ENCODE data around the gene GMDS. TPM values are rescaled to one million over a fixed set of nuclear protein-coding genes. Genes with fewer than 3 reads are reported as not detected.

Gene GMDS
- 10 to 100 TPM; 38.4 to 41.3 TPM for total RNA-seq

DNA sequence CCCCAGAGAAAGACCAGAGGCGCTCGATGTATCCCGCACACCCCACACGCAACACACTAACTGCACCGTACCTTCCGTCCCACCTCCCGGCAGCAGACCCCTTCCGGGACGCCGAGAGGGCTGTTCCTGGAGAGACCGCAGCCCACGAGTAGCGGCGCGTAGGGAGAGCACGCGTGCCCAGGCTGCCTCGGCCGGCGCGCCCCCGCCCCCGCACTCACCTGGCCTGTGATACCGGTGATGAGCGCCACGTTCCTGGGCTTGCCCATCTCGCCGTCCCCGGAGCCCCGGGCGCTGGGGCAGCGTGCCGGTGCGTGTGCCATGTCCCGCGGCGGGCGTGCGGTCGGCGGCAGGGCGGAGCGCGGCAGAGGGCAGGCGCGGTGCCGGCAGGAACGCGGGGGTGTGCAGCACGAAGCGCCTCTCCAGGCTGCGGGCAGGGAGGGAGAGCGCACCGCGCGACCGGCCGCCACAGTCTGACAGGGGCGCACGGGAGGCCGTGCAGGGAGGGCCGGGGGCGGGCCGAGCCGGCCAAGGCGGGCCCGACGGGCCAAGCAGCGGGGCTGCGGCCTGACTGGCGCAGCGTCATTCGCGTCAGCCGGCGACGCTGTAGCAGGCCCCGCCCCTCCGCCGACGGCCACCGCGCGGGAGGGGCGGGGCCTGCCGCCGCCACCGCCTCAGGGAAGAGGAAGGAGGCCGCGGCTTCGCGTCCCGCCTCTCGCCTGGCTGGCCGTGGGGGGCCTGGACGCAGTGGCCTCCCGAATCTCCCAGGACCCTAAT lies at the start of gene GMDS:
Gene GMDS, minus strand, starts transcription at position 503 of the 774 bp plus-strand sequence.
- Mint-ChIP-seq H3K27me3 (ENCODE audit: low read depth) (no peaks in the 10 kb centered on the region), H3K4me3 (peak within 1 kb of the TSS; percentile 88)
- CTCF ChIA-PET, result no interaction called here

DNA sequence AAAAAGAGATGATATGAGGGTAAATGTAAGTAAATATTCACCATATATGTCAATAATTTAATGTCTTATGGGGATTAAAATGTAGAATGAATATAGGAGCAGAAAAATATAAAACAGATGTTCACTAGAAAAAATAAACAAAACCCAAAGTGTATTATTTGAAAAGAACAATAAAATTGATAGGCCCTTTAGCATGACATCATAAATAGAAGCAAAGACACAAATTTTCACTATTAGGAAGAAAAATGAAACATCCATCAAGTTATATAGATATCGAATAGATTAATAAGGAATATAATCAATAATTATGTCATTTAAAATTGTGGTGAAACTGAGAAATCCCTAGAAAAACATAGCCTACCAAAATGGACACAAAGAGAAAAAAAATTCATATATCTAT lies 40.1 kb upstream of the GMDS start:
- H3K4me3 Mint-ChIP-seq, result no peak overlapping the region
- no peak for DNase-seq
- no peak overlapping the region for H3K27ac Mint-ChIP-seq
- H3K36me3 Mint-ChIP-seq (ENCODE audit: low read depth), result peaks cover 36% of the 10 kb centered on the region
- no peaks in the 10 kb centered on the region for H3K4me1 Mint-ChIP-seq (ENCODE audit: low read depth)
- intact Hi-C loops (cut with micrococcal nuclease), result no loop called here
- no peaks in the 10 kb centered on the region for H3K27me3 Mint-ChIP-seq (ENCODE audit: low read depth)
- H3K9me3 Mint-ChIP-seq, result peaks cover 47% of the 10 kb centered on the region
- CTCF ChIA-PET, result no interaction called here

More for the DNA sequence above, at the start of gene GMDS:
- Mint-ChIP-seq H3K27ac (peak within 1 kb of the TSS; percentile 94), H3K36me3 (ENCODE audit: low read depth) (peaks cover 10% of the 10 kb centered on the region), H3K9me3 (no peaks in the 10 kb centered on the region), H3K4me1 (ENCODE audit: low read depth) (peaks cover 62% of the 10 kb centered on the region)
- intact Hi-C loops (cut with micrococcal nuclease), result loop anchor here (2.0 to 10.0 kb wide), 4 partner anchors 118 to 520 kb away; partner anchors contain the start of gene WRNIP1
- DNase-seq, result peak; percentile 79

DNA sequence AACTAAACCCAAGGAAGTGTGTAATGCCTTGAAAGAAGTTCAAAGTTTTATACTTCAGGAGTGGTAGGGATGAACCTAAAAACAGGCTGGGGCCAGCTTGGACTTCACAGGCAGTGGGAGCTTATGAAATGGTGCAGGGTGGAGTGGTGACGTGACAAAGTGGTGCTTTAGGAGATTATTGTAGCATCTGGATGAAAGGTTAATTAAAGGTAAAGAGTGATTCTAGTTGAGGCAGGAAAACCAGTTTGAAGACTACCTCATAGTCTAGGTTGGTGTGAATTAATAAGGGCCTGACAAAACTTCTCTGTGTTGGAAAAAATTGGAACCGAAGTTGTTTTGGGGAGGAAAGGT lies 30.5 kb upstream of the GMDS start:
- CTCF ChIA-PET, result no interaction called here
- H3K9me3 Mint-ChIP-seq, result peaks cover 28% of the 10 kb centered on the region
- peaks cover 64% of the 10 kb centered on the region for H3K36me3 Mint-ChIP-seq (ENCODE audit: low read depth)
- H3K27ac Mint-ChIP-seq, result no peak overlapping the region
- H3K4me3 Mint-ChIP-seq, result no peak overlapping the region
- no peaks in the 10 kb centered on the region for H3K4me1 Mint-ChIP-seq (ENCODE audit: low read depth)
- no peak for DNase-seq
- intact Hi-C loops (cut with micrococcal nuclease), result no loop called here
- no peaks in the 10 kb centered on the region for H3K27me3 Mint-ChIP-seq (ENCODE audit: low read depth)

DNA sequence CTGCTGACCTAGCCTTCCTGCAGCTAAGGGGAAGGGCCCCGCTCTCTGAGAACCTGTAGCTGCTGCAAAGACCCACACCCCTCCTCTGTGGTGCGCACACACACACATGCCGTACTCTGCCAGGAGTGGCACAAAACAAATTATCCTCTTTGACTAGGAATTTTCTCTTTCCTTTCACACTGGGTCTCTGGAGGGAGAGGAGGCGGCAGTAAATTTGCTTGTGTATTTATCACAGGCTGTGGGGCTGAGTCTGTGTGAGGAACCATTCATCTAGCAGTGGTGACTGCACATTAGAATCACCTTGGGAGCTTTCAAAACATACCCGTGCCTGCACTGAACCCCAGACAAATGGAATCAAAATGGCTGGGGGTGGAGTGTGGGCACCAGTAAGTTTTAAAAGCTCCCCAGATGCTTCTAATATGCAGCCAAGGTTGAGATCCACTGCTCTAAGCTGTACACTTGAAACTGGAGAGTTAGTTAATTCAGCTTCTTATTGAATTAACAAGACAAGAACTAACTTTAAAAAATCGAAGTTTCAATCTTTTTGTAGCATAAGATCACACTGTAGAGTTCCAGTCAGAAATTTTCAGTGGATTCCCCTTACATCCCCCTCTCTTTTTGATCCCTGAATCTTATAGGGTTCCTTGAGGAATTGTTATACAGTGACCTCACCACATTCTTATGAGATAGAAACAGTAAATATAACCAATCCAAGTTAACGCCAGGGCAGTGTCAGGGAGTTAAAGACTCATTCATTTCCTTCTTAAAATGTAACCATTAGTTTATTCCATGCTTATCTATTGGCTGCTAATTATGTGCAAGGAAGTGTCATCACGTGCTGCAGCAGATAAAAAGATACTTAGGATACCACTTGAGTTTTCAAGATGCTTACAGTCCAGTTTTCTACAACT lies 29.8 kb upstream of the GMDS start:
- Mint-ChIP-seq H3K27me3 (ENCODE audit: low read depth) (no peaks in the 10 kb centered on the region), H3K36me3 (ENCODE audit: low read depth) (peaks cover 63% of the 10 kb centered on the region), H3K4me1 (ENCODE audit: low read depth) (no peaks in the 10 kb centered on the region), H3K27ac (no peak overlapping the region), H3K9me3 (peaks cover 23% of the 10 kb centered on the region), H3K4me3 (no peak overlapping the region)
- no peak for DNase-seq
- intact Hi-C loops (cut with micrococcal nuclease), result no loop called here
- CTCF ChIA-PET, result no interaction called here

DNA sequence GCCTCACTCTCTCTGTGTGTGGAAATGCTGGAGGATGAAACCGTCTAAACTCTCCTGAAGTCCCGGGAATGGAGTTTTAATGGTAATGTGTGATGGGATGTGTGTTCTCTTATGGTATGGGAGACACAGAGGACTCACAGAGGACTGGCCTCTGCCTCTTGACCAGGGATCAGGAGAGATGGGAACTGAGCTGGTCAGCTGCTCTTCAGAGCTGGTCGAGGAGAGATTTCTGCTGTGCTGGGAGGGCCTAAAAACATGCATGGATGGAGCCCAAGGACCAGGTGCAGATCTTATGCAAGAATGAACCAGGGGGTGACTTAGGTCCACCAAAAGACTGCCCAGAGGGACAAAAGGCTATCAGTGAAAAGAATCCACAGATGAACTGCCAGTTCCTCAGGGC lies 27.3 kb upstream of the GMDS start:
- no peak overlapping the region for H3K4me3 Mint-ChIP-seq
- intact Hi-C loops (cut with micrococcal nuclease), result no loop called here
- peaks cover 58% of the 10 kb centered on the region for H3K36me3 Mint-ChIP-seq (ENCODE audit: low read depth)
- H3K27ac Mint-ChIP-seq, result no peak overlapping the region
- CTCF ChIA-PET, result no interaction called here
- H3K4me1 Mint-ChIP-seq (ENCODE audit: low read depth), result no peaks in the 10 kb centered on the region
- peaks cover 3% of the 10 kb centered on the region for H3K9me3 Mint-ChIP-seq
- no peaks in the 10 kb centered on the region for H3K27me3 Mint-ChIP-seq (ENCODE audit: low read depth)
- no peak for DNase-seq

DNA sequence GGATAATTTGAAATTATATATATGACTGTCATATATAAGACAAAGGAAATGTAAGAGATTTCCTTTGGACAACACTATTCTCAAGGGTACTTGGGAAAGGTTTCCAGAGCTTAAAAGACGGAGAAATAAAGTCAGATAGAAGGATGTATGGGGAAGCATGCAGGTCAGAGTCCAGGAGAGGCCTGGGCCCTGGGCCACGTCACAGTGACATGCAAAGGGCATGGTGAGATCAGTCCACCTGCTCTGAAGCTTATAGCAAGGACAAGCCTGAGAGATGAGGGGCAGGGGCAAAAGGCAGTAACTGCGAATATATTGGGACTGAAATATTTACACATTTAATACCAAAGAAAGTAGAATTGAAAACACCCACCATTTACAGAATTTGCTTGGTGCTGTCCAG lies 24.6 kb upstream of the GMDS start:
- Mint-ChIP-seq H3K27me3 (ENCODE audit: low read depth) (no peaks in the 10 kb centered on the region), H3K4me1 (ENCODE audit: low read depth) (no peaks in the 10 kb centered on the region), H3K4me3 (no peak overlapping the region), H3K36me3 (ENCODE audit: low read depth) (peaks cover 53% of the 10 kb centered on the region), H3K27ac (no peak overlapping the region), H3K9me3 (no peaks in the 10 kb centered on the region)
- intact Hi-C loops (cut with micrococcal nuclease), result no loop called here
- CTCF ChIA-PET, result no interaction called here
- no peak for DNase-seq

DNA sequence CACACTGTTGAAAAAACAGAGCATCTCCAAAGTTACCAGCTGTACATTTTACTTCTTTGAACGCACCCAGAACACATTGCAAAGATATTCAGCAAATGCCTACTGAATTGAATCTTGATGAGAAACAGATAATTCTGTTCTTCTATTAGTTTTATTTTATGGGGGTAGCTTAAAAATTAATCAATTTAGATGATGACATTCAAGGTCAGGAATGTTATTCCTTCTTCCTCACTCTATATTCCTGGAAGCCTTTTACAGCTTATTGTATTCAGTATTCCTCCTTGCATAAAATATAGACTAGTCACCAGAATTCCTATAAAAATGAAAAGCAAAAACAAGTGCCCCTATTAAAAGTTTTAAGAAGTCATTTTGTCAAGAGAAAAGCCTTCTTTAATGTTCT lies 21.4 kb upstream of the GMDS start:
- intact Hi-C loops (cut with micrococcal nuclease), result no loop called here
- CTCF ChIA-PET, result interaction anchor here (0.6 kb wide), 1 partner anchor 579 kb away, joined by 3 read pairs; no protein-coding TSS in a partner anchor
- Mint-ChIP-seq H3K4me1 (ENCODE audit: low read depth) (no peaks in the 10 kb centered on the region), H3K27me3 (ENCODE audit: low read depth) (no peaks in the 10 kb centered on the region), H3K27ac (no peak overlapping the region), H3K4me3 (no peak overlapping the region), H3K9me3 (no peaks in the 10 kb centered on the region), H3K36me3 (ENCODE audit: low read depth) (peaks cover 36% of the 10 kb centered on the region)
- DNase-seq, result no peak

DNA sequence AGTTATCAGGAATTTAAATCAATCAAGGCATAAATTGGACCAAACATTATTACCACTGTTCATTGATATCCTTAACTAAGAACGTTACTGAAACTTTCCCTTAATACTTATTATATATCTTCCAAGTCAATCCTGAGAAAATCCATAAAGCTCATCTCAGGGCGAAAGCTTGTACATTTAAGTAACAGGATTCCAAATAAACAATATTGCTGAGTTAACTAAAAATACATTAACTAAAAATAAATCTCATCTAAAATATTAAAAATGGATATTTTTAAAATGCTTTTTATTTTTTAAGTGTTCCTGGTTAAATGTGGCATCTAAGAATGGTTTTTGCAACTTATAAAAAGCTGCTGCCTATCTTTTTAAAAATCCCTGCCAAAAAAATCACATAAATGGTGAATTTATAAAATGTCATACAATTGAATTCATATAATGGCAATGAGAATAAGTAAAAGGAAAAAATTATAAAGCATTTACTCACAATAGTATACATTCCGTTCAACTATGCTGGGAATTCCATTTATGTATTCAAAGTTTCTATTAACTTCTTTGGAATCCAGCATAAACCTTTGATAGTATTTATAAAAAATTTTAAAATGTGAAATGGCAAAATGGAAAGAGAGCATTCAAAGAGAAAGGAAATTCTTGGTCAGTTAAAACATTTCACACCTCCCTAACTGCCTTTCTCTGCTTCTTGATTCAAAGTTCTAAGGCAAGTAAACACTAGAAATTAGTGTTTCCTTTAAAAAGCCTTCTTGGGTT lies 20.8 kb upstream of the GMDS start:
- H3K36me3 Mint-ChIP-seq (ENCODE audit: low read depth), result peaks cover 36% of the 10 kb centered on the region
- intact Hi-C loops (cut with micrococcal nuclease), result no loop called here
- no peak overlapping the region for H3K27ac Mint-ChIP-seq
- no peak for DNase-seq
- no peaks in the 10 kb centered on the region for H3K27me3 Mint-ChIP-seq (ENCODE audit: low read depth)
- CTCF ChIA-PET, result no interaction called here
- no peaks in the 10 kb centered on the region for H3K9me3 Mint-ChIP-seq
- no peaks in the 10 kb centered on the region for H3K4me1 Mint-ChIP-seq (ENCODE audit: low read depth)
- no peak overlapping the region for H3K4me3 Mint-ChIP-seq

DNA sequence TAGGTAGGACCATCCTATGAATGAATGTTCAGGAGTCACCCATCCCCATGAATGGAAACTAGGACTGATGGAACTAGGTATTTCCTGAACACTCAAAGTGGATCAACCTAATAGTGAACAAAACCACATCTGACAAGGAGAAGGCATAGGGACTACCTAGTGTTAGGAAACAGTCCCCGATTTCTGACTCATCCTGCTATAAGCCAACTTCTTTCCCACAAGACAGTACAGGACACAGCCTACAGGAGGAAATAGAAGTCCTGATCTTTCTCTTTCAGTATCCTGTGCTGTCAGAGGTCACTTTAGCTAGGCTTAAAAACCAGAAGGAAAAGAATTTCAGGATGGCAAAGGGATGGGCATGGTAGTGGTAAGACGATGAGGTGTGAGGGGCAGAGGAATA lies 19.5 kb upstream of the GMDS start:
- no peaks in the 10 kb centered on the region for H3K4me1 Mint-ChIP-seq (ENCODE audit: low read depth)
- no peaks in the 10 kb centered on the region for H3K27me3 Mint-ChIP-seq (ENCODE audit: low read depth)
- intact Hi-C loops (cut with micrococcal nuclease), result no loop called here
- no peak overlapping the region for H3K4me3 Mint-ChIP-seq
- peaks cover 27% of the 10 kb centered on the region for H3K36me3 Mint-ChIP-seq (ENCODE audit: low read depth)
- H3K27ac Mint-ChIP-seq, result no peak overlapping the region
- DNase-seq, result no peak
- no peaks in the 10 kb centered on the region for H3K9me3 Mint-ChIP-seq
- CTCF ChIA-PET, result no interaction called here

DNA sequence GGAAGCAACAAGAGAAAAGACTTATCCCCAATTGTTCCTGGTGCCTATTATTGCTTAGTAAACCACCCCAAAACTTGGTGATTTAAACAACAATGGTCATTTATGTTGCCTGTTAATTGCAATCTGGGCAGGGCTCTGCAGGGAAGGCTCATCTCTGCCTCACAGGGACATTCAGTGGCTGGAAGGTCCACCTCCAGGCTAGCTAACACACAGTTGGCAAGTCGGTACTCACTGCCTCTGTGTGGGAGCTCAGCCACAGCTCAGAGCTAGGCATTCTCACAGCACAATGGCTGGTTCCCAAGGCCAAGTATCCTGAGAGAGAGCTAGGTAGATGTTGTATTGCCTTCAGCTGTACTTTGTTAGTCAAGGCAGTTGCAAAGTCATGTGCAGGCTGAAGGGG lies 18.5 kb upstream of the GMDS start:
- intact Hi-C loops (cut with micrococcal nuclease), result no loop called here
- H3K4me3 Mint-ChIP-seq, result no peak overlapping the region
- no peak for DNase-seq
- no peaks in the 10 kb centered on the region for H3K9me3 Mint-ChIP-seq
- peaks cover 29% of the 10 kb centered on the region for H3K36me3 Mint-ChIP-seq (ENCODE audit: low read depth)
- CTCF ChIA-PET, result no interaction called here
- no peaks in the 10 kb centered on the region for H3K27me3 Mint-ChIP-seq (ENCODE audit: low read depth)
- no peak overlapping the region for H3K27ac Mint-ChIP-seq
- H3K4me1 Mint-ChIP-seq (ENCODE audit: low read depth), result no peaks in the 10 kb centered on the region

DNA sequence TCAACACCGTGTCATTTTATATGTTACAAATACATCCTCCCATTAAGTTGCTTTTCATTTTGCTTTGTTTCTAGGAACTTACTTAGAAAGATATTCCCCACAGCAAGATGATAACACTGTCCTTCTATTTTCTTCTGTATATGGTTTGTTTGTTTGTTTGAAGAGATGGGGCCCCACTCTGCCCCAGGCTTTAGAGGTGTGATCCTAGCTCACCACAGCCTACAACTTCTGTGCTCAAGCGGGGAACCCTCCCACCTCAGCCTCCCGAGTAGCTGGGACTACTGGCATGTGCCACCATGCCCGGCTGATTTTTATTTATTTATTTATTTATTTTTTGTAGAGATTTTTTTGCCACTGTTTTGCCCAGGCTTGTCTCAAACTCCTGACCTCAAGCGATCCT lies 14.2 kb upstream of the GMDS start:
- Mint-ChIP-seq H3K9me3 (no peaks in the 10 kb centered on the region), H3K4me1 (ENCODE audit: low read depth) (no peaks in the 10 kb centered on the region), H3K36me3 (ENCODE audit: low read depth) (peaks cover 35% of the 10 kb centered on the region), H3K27ac (no peak overlapping the region), H3K4me3 (no peak overlapping the region), H3K27me3 (ENCODE audit: low read depth) (no peaks in the 10 kb centered on the region)
- CTCF ChIA-PET, result no interaction called here
- no peak for DNase-seq
- intact Hi-C loops (cut with micrococcal nuclease), result no loop called here

DNA sequence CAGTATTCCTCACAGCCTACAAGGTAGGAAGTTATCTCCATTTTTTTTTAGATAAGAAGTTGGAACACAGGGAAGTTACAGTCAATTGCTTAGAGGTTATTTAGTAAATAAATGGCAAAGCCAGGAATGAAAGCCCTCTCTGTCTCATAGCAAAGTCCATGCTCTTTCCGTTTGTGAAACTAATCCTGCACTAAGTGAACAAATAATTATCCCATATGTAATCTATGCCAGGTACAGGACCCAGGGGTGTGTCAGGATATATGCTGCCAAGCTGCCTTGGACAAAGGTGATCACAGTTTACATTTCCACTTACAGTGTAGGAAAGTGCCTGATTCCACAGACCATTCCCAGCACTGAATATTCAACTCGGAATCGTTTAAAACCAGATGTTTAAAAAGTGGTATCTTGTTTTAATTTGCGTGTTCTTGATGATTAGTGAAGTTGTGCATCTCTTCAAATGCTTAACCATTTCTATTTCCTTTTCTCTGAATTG lies 13.6 kb upstream of the GMDS start:
- intact Hi-C loops (cut with micrococcal nuclease), result no loop called here
- H3K4me3 Mint-ChIP-seq, result no peak overlapping the region
- H3K27me3 Mint-ChIP-seq (ENCODE audit: low read depth), result no peaks in the 10 kb centered on the region
- peaks cover 36% of the 10 kb centered on the region for H3K36me3 Mint-ChIP-seq (ENCODE audit: low read depth)
- CTCF ChIA-PET, result no interaction called here
- no peak overlapping the region for H3K27ac Mint-ChIP-seq
- no peaks in the 10 kb centered on the region for H3K9me3 Mint-ChIP-seq
- no peaks in the 10 kb centered on the region for H3K4me1 Mint-ChIP-seq (ENCODE audit: low read depth)
- no peak for DNase-seq

All from activated naive CD4-positive, alpha-beta T cell treated with anti-CD3 and anti-CD28 coated beads for 36 hours (primary cell).